K562 (cell line): Measurements from ENCODE around the gene FAM193A. TPM values are rescaled to one million over a fixed set of nuclear protein-coding genes. Genes with fewer than 3 reads are reported as not detected.

Experiments
- ARID2 ChIP-seq: fragments of 450-650 bp; IDR thresholded peaks from 2 replicates; pipeline ENCODE4 v1.6.1; 2017; ENCODE audit warnings: antibody characterized with exemption, mild to moderate bottlenecking
- CHD1 ChIP-seq: fragments of 200-600 bp; sonication (generic); IDR thresholded peaks from one replicate; pipeline ENCODE4 v1.6.1; 2012; ENCODE audit warnings: mild to moderate bottlenecking, moderate library complexity, low read length, inconsistent platforms
- GABPB2 ChIP-seq: fragments of 250-450 bp; sonication (Bioruptor Pico); conservative IDR thresholded peaks from 2 replicates; pipeline ENCODE4 v1.5.1; 2021; ENCODE audit warnings: mild to moderate bottlenecking
- HDAC2 ChIP-seq: fragments of 450-650 bp; IDR thresholded peaks from 2 replicates; pipeline ENCODE4 v1.6.1; 2016; ENCODE audit warnings: mild to moderate bottlenecking
- HSF4 ChIP-seq: fragments of 250-450 bp; sonication (Bioruptor Pico); IDR thresholded peaks from 2 replicates; pipeline ENCODE4 v2.1.2; 2022; ENCODE audit warnings: mild to moderate bottlenecking, moderate library complexity, borderline replicate concordance
- KLF1 ChIP-seq: fragments of 450-650 bp; IDR thresholded peaks from 2 replicates; pipeline ENCODE4 v1.6.1; 2016; ENCODE audit warnings: missing genetic modification characterization, missing compliant biosample characterization
- MYBL2 ChIP-seq, 2 experiments: fragments of 450-650 bp in 1 of 2; sonication (generic) in 1 of 2; formaldehyde crosslinking in 1 of 2; IDR thresholded peaks; 2 replicates each; pipeline versions ENCODE4 v1.6.1 to v1.8.1; 2017 to 2022; ENCODE audit warnings: borderline replicate concordance in 1 of 2, inconsistent platforms in 1 of 2, low read depth in 1 of 2, mild to moderate bottlenecking in 1 of 2, missing genetic modification reagents in 1 of 2, moderate library complexity in 1 of 2
- NCOA4 ChIP-seq: fragments of 450-650 bp; IDR thresholded peaks from 2 replicates; pipeline ENCODE4 v1.6.1; 2018; ENCODE audit warnings: mild to moderate bottlenecking; ENCODE audit not compliant: partially characterized antibody
- NR2C2 ChIP-seq, 2 experiments: fragments of 200-800 bp in 1 of 2; sonication (Bioruptor generic) in 1 of 2; sonication (generic) in 1 of 2; formaldehyde crosslinking in 1 of 2; IDR thresholded peaks; 2 replicates each; pipeline versions ENCODE4 v1.6.1 to v1.8.0; 2016 to 2022; ENCODE audit warnings: mild to moderate bottlenecking in 1 of 2, missing compliant biosample characterization in 1 of 2, missing genetic modification characterization in 1 of 2, missing genetic modification reagents in 1 of 2
- PHTF2 ChIP-seq: fragments of 250-450 bp; sonication (Bioruptor Pico); IDR thresholded peaks from 2 replicates; pipeline ENCODE4 v1.5.0; 2021; ENCODE audit warnings: mild to moderate bottlenecking
- TAL1 ChIP-seq: fragments of 450-650 bp; IDR thresholded peaks from 2 replicates; pipeline ENCODE4 v1.6.1; 2016; ENCODE audit warnings: mild to moderate bottlenecking
- TEAD2 ChIP-seq: fragments of 450-650 bp; IDR thresholded peaks from 2 replicates; pipeline ENCODE4 v1.6.1; 2016; ENCODE audit warnings: missing genetic modification characterization, control low read depth, missing compliant biosample characterization
- ZFP1 ChIP-seq: fragments of 450-650 bp; formaldehyde crosslinking; IDR thresholded peaks from 2 replicates; pipeline ENCODE4 v1.4.0; 2020; ENCODE audit warnings: mild to moderate bottlenecking, mixed read lengths
- ZNF124 ChIP-seq: sonication (generic); formaldehyde crosslinking; IDR thresholded peaks from 2 replicates; pipeline ENCODE4 v1.8.1; 2022; ENCODE audit warnings: missing genetic modification reagents
- ZNF23 ChIP-seq: fragments of 250-450 bp; sonication (Bioruptor Pico); IDR thresholded peaks from 2 replicates; pipeline ENCODE4 v1.4.0; 2020; ENCODE audit warnings: mild to moderate bottlenecking
- ZNF507 ChIP-seq: conservative IDR thresholded peaks from 2 replicates; pipeline ENCODE4 v1.6.1; 2017; ENCODE audit warnings: missing genetic modification characterization, missing compliant biosample characterization
- polyA plus RNA-seq, 8 experiments: library from polyadenylated mRNA; depleted of rRNA in 4 of 8; stranded (reverse) in 5 of 8; unstranded in 3 of 8; fragments of >200 nt; fragmentation: Nextera tagmentation in 2 of 8; fragmentation: Illumina TruSeq in 1 of 8; extraction: Ambion mirVana in 2 of 8; extraction: Trizol in 1 of 8; gene quantifications; 2 replicates each; pipeline versions ENCODE4 v1.2.1 to v1.2.3, GENCODE V29; 2011 to 2014; ENCODE audit warnings: inconsistent platforms in 1 of 8, missing spikeins in 1 of 8
- total RNA-seq, 7 experiments: library from RNA; depleted of rRNA in 6 of 7; stranded (reverse); fragments of >200 nt in 6 of 7; fragmentation: Illumina TruSeq in 2 of 7; extraction: Trizol in 2 of 7; gene quantifications; 2 replicates each; pipeline versions ENCODE4 v1.2.1 to v1.2.3, GENCODE V29; 2011 to 2021; ENCODE audit warnings: low replicate concordance in 1 of 7
- TF ChIP-seq, protein P1 (sequence below): IDR thresholded peaks from 2 replicates; pipeline ENCODE4 v1.6.1; 2016; ENCODE audit warnings: missing genetic modification characterization, missing compliant biosample characterization
- TF ChIP-seq, protein P2 (sequence below): fragments of 450-650 bp; formaldehyde crosslinking; IDR thresholded peaks from 2 replicates; pipeline ENCODE4 v1.4.0; 2020; ENCODE audit warnings: mild to moderate bottlenecking, moderate library complexity
- TF ChIP-seq, protein P3 (sequence below): fragments of 450-650 bp; IDR thresholded peaks from 2 replicates; pipeline ENCODE4 v1.6.1; 2017; ENCODE audit warnings: antibody characterized with exemption, mild to moderate bottlenecking
- TF ChIP-seq, protein P4 (sequence below): sonication (generic); formaldehyde crosslinking; IDR thresholded peaks from 2 replicates; pipeline ENCODE4 v1.8.0; 2022; ENCODE audit warnings: mild to moderate bottlenecking, missing genetic modification reagents

The FAM193A gene
- total and polyA plus RNA-seq, 9 of the 15 experiments (the other 6 are each of a cell fraction or from before 2014, with no cell fraction given) = 0.46 to 24.6 (median 9.6) TPM

DNA sequence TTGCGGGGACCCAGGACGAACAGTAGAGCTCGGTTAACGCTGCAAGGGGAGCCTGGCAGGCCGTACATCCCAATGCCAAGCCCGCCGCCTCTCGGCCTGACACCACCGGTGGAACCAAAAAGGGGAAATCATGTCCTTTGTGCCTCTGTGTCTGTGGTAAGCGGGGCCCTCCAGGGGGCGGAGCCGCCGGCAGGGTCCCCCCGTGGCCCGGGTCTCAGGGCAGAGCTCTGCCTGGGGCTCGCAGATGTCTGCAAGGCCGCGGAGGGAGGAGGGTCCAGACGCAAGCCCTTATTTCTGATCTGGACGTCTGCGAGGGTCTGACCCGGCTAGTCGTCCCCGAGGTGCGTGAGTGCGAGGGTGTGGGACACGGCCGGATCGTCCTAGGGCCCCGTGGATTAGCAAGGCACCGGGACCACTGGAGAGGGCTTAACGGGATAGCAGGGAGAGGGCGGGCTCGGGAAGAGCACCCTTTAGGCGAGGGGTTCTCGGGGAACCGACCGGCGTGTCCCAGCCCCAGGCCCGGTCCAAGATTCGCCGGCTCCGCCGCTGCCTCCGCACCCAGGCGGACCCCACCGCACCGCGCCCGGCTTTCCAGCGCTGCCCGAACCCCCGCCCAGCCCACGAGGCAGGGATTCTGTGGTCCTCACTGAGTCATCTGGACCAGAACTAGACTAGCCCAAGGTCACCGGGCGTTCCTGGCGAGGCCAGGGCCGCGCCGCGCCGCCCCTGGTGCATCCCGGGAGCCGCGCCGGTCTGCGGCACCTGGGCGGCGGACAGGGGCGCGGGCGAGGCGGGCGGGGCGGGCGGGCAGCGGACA, 863 bp upstream of the FAM193A start (continued):
- TF ChIP-seq, protein P1, sequence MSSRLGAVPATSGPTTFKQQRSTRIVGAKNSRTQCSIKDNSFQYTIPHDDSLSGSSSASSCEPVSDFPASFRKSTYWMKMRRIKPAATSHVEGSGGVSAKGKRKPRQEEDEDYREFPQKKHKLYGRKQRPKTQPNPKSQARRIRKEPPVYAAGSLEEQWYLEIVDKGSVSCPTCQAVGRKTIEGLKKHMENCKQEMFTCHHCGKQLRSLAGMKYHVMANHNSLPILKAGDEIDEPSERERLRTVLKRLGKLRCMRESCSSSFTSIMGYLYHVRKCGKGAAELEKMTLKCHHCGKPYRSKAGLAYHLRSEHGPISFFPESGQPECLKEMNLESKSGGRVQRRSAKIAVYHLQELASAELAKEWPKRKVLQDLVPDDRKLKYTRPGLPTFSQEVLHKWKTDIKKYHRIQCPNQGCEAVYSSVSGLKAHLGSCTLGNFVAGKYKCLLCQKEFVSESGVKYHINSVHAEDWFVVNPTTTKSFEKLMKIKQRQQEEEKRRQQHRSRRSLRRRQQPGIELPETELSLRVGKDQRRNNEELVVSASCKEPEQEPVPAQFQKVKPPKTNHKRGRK (tag) = no peak
- TF ChIP-seq MYBL2 (IDR thresholded peaks at IDR 0.05; ENCODE audit: low read depth) (no peak), MYBL2 (CRISPR knock-in tag; IDR thresholded peaks at IDR 0.05; ENCODE audit: borderline replicate concordance) (no peak), PHTF2 (CRISPR knock-in tag) (no peak), ZNF23 (CRISPR knock-in tag) (no peak), HDAC2 (no peak), ZNF507 (tag) (no peak), GABPB2 (CRISPR knock-in tag) (no peak), ZNF124 (no peak), ARID2 (no peak), TEAD2 (tag) (no peak), KLF1 (tag) (no peak), TAL1 (no peak), ZFP1 (CRISPR knock-in tag) (no peak), CHD1 (no peak), NCOA4 (no peak), HSF4 (no peak), NR2C2 (CRISPR knock-in tag; IDR thresholded peaks at IDR 0.05) (peak; percentile 12; the same call in 1 of the 2 replicates), NR2C2 (tag; IDR thresholded peaks at IDR 0.05) (no peak)
- TF ChIP-seq, protein P2, sequence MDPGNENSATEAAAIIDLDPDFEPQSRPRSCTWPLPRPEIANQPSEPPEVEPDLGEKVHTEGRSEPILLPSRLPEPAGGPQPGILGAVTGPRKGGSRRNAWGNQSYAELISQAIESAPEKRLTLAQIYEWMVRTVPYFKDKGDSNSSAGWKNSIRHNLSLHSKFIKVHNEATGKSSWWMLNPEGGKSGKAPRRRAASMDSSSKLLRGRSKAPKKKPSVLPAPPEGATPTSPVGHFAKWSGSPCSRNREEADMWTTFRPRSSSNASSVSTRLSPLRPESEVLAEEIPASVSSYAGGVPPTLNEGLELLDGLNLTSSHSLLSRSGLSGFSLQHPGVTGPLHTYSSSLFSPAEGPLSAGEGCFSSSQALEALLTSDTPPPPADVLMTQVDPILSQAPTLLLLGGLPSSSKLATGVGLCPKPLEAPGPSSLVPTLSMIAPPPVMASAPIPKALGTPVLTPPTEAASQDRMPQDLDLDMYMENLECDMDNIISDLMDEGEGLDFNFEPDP (CRISPR knock-in tag) = no peak
- TF ChIP-seq, protein P3, sequence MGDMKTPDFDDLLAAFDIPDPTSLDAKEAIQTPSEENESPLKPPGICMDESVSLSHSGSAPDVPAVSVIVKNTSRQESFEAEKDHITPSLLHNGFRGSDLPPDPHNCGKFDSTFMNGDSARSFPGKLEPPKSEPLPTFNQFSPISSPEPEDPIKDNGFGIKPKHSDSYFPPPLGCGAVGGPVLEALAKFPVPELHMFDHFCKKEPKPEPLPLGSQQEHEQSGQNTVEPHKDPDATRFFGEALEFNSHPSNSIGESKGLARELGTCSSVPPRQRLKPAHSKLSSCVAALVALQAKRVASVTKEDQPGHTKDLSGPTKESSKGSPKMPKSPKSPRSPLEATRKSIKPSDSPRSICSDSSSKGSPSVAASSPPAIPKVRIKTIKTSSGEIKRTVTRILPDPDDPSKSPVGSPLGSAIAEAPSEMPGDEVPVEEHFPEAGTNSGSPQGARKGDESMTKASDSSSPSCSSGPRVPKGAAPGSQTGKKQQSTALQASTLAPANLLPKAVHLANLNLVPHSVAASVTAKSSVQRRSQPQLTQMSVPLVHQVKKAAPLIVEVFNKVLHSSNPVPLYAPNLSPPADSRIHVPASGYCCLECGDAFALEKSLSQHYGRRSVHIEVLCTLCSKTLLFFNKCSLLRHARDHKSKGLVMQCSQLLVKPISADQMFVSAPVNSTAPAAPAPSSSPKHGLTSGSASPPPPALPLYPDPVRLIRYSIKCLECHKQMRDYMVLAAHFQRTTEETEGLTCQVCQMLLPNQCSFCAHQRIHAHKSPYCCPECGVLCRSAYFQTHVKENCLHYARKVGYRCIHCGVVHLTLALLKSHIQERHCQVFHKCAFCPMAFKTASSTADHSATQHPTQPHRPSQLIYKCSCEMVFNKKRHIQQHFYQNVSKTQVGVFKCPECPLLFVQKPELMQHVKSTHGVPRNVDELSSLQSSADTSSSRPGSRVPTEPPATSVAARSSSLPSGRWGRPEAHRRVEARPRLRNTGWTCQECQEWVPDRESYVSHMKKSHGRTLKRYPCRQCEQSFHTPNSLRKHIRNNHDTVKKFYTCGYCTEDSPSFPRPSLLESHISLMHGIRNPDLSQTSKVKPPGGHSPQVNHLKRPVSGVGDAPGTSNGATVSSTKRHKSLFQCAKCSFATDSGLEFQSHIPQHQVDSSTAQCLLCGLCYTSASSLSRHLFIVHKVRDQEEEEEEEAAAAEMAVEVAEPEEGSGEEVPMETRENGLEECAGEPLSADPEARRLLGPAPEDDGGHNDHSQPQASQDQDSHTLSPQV = 0 out of 2 replicates have a peak, but pooled peaks have one; percentile 7
- TF ChIP-seq, protein P4, sequence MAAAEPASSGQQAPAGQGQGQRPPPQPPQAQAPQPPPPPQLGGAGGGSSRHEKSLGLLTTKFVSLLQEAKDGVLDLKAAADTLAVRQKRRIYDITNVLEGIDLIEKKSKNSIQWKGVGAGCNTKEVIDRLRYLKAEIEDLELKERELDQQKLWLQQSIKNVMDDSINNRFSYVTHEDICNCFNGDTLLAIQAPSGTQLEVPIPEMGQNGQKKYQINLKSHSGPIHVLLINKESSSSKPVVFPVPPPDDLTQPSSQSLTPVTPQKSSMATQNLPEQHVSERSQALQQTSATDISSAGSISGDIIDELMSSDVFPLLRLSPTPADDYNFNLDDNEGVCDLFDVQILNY (CRISPR knock-in tag) = no peak
